ENCODE measurements around the gene FA2H. TPM values are rescaled to one million over a fixed set of nuclear protein-coding genes. Genes with fewer than 3 reads are reported as not detected.
"Not testable (repeated sequence)": the region's sequence is repeated elsewhere in the genome, so short reads cannot be mapped to it uniquely, and the experiment has no call there.

The FA2H gene
- total RNA-seq, 2 donors from 2014 or later, result 0.73 to 1.7 TPM

- Mint-ChIP-seq H3K27ac (peak overlapping the region; percentile 100), H3K27me3 (no peaks in the 10 kb centered on the region), H3K4me1 (peaks cover 52% of the 10 kb centered on the region), H3K4me3 (peak overlapping the region; percentile 100), H3K36me3 (ENCODE audit: low read depth) (peaks cover 6% of the 10 kb centered on the region)
- DNase-seq, result no peak
- H3K9me3 ChIP-seq (ENCODE audit: control insufficient read depth, low read length, poor library complexity, severe bottlenecking), result no peaks in the 10 kb centered on the region
- ATAC-seq, result no peak
Measured at GRCh38 chr16:74698222-74698621, 76.4 kb downstream of the FA2H start.

DNA sequence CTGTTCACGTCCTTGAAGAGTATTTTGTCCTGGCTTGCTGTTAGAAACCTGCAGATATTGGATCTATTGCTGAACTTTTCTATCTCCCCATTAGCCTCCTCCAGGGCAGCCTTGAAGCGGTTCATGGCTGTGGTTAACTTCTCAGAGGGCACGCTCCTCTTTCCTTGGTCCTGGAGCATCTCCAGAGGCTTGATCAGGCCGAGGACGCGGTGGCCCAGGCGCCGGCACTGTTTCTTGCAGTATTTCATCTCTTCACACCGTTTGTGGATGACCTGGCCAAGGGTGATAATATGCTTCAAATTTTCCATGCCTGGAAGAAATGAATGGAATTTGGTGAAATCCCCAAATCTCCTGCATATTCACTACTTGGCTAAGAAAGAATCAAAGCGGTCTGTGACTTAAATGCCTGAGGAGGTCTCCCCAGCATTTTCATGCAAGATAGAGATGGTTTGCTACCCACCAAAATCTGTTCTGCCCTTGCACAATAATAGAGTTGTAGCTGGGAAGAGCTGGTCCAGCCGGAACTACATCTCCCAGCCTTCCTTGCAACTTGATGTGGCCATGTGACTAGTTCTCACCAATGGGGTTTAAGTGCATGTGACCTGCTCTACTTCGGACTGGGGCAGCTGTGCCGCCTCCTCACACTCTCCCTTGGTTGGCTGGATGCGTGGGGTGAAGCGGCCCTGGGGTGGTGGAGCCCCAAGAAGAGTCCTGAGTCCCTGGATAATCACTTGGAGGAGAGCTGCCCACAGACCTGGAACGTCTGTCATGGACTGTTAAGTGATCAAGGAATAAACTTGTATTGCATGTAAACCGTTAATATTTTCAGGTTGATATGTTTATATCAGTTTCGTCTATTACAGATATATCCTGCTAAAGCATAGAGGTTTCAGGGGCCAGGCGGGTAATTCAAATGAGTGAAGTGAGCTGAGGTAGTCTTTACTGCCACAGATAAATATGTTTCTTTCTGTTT, 78.9 kb downstream of the FA2H start:
- H3K27me3 Mint-ChIP-seq, result no peaks in the 10 kb centered on the region
- H3K9me3 ChIP-seq (ENCODE audit: control insufficient read depth, low read length, poor library complexity, severe bottlenecking), result no peaks in the 10 kb centered on the region
- peak; percentile 30 to 43 (median 38) for DNase-seq
- ATAC-seq, result peak; percentile 80
- H3K27ac Mint-ChIP-seq, result peak overlapping the region; percentile 19
- H3K4me3 Mint-ChIP-seq, result peak overlapping the region; percentile 93
- peaks cover 10% of the 10 kb centered on the region for H3K36me3 Mint-ChIP-seq (ENCODE audit: low read depth)
- peaks cover 48% of the 10 kb centered on the region for H3K4me1 Mint-ChIP-seq

GRCh38 chr16:74691093-74691855, 83.3 kb downstream of the FA2H start:
- H3K36me3 Mint-ChIP-seq (ENCODE audit: low read depth), result peaks cover 16% of the 10 kb centered on the region
- H3K4me1 Mint-ChIP-seq, result peaks cover 25% of the 10 kb centered on the region
- H3K27ac Mint-ChIP-seq, result no peak overlapping the region
- H3K4me3 Mint-ChIP-seq, result no peak overlapping the region
- no peaks in the 10 kb centered on the region for H3K9me3 ChIP-seq (ENCODE audit: control insufficient read depth, low read length, poor library complexity, severe bottlenecking)
- no peaks in the 10 kb centered on the region for H3K27me3 Mint-ChIP-seq
- no peak for DNase-seq
- no peak for ATAC-seq

DNA sequence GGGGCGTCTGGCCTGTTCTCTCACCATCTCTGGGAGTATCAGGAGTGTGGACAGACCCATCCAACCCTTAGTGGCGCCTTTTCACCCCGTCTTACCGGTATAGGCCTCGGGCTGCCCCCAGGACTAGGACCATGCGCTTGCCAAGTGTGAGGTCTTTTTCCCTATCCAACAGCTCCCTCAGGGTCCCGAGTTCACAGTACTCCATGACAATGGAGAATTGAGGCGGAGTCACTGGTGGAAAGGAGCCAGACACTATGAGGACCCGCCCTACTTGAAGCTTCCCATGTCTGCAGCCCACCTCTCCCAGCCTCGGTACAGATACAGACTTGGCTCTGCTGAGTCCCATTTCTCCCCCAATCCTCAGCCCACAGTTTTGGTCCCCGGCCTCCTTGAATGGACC, 92.1 kb downstream of the FA2H start:
- no peaks in the 10 kb centered on the region for H3K27me3 Mint-ChIP-seq
- no peaks in the 10 kb centered on the region for H3K9me3 ChIP-seq (ENCODE audit: control insufficient read depth, low read length, poor library complexity, severe bottlenecking)
- no peak overlapping the region for H3K27ac Mint-ChIP-seq
- H3K4me3 Mint-ChIP-seq, result no peak overlapping the region
- ATAC-seq (no peak), DNase-seq (no peak)
- H3K4me1 Mint-ChIP-seq, result no peaks in the 10 kb centered on the region
- no peaks in the 10 kb centered on the region for H3K36me3 Mint-ChIP-seq (ENCODE audit: low read depth)

DNA sequence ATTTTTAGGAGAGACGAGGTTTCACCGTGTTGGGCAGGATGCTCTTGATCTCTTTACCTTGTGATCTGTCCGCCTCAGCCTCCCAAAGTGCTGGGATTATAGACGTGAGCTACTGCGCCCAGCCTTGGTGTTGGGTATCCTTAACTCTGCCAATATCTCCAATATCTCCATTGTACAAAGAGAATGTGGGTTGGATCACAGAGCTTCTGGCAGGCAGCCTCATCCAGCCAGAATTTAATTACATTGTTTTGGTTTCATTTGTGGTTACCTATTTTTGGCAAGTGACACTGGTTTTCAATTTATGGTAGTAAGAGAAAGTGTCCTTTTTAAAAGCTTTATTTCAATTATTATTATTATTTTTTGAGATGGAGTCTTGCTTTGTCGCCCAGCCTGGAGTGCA, 93.9 kb downstream of the FA2H start:
- Mint-ChIP-seq H3K36me3 (ENCODE audit: low read depth) (no peaks in the 10 kb centered on the region), H3K27me3 (no peaks in the 10 kb centered on the region), H3K27ac (no peak overlapping the region), H3K4me1 (no peaks in the 10 kb centered on the region), H3K4me3 (no peak overlapping the region)
- no peak for ATAC-seq
- no peak for DNase-seq
- no peaks in the 10 kb centered on the region for H3K9me3 ChIP-seq (ENCODE audit: control insufficient read depth, low read length, poor library complexity, severe bottlenecking)

GRCh38 chr16:74679983-74680382, 94.6 kb downstream of the FA2H start:
- Mint-ChIP-seq H3K36me3 (ENCODE audit: low read depth) (no peaks in the 10 kb centered on the region), H3K4me3 (no peak overlapping the region), H3K27me3 (no peaks in the 10 kb centered on the region), H3K27ac (no peak overlapping the region), H3K4me1 (no peaks in the 10 kb centered on the region)
- DNase-seq (no peak), ATAC-seq (no peak)
- no peaks in the 10 kb centered on the region for H3K9me3 ChIP-seq (ENCODE audit: control insufficient read depth, low read length, poor library complexity, severe bottlenecking)

- DNase-seq (no peak), ATAC-seq (no peak)
- H3K36me3 Mint-ChIP-seq (ENCODE audit: low read depth), result peaks cover 3% of the 10 kb centered on the region
- no peaks in the 10 kb centered on the region for H3K4me1 Mint-ChIP-seq
- no peak overlapping the region for H3K4me3 Mint-ChIP-seq
- H3K27ac Mint-ChIP-seq, result no peak overlapping the region
- no peaks in the 10 kb centered on the region for H3K27me3 Mint-ChIP-seq
- H3K9me3 ChIP-seq (ENCODE audit: control insufficient read depth, low read length, poor library complexity, severe bottlenecking), result no peaks in the 10 kb centered on the region
Measured at GRCh38 chr16:74677868-74678267, 96.8 kb downstream of the FA2H start.

GRCh38 chr16:74673876-74674275, 100.7 kb downstream of the FA2H start:
- no peaks in the 10 kb centered on the region for H3K4me1 Mint-ChIP-seq
- H3K27ac Mint-ChIP-seq, result no peak overlapping the region
- H3K27me3 Mint-ChIP-seq, result no peaks in the 10 kb centered on the region
- ATAC-seq, result no peak
- H3K36me3 Mint-ChIP-seq (ENCODE audit: low read depth), result peaks cover 5% of the 10 kb centered on the region
- no peak for DNase-seq
- H3K9me3 ChIP-seq (ENCODE audit: control insufficient read depth, low read length, poor library complexity, severe bottlenecking), result no peaks in the 10 kb centered on the region
- H3K4me3 Mint-ChIP-seq, result no peak overlapping the region

GRCh38 chr16:74668877-74669276, 105.7 kb downstream of the FA2H start:
- H3K9me3 ChIP-seq (ENCODE audit: control insufficient read depth, low read length, poor library complexity, severe bottlenecking); H3K27ac Mint-ChIP-seq; ATAC-seq; DNase-seq; H3K4me3 Mint-ChIP-seq; H3K36me3 Mint-ChIP-seq (ENCODE audit: low read depth); H3K27me3 Mint-ChIP-seq: not testable (repeated sequence)
- peaks cover 10% of the 10 kb centered on the region for H3K4me1 Mint-ChIP-seq

DNA sequence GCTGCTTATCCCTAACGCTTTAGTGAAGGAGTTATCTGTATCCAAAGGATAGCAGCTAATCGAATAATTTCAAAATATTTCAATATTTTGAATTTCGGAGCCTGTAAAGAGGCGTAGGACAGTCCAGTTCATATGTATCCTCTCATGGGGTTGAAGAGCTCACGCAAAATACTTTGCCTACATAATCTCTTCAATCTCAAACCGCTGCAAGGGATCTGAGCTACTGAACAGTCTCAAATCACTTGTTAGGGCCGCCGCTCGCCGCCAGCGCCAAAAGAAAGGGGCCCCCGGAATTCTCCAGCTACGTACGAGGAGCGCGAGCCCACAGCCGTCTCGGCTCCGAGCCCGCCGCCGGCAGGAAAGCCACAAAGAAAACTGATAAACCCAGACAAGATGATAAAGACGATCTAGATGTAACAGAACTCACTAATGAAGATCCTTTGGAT, 107.3 kb downstream of the FA2H start:
- DNase-seq (peak in 2 of 3 donors; percentile 19 to 22), ATAC-seq (no peak)
- no peaks in the 10 kb centered on the region for H3K27me3 Mint-ChIP-seq
- peak overlapping the region; percentile 86 for H3K27ac Mint-ChIP-seq
- H3K9me3 ChIP-seq (ENCODE audit: control insufficient read depth, low read length, poor library complexity, severe bottlenecking), result no peaks in the 10 kb centered on the region
- peak overlapping the region; percentile 95 for H3K4me3 Mint-ChIP-seq
- peaks cover 22% of the 10 kb centered on the region for H3K4me1 Mint-ChIP-seq
- peaks cover 2% of the 10 kb centered on the region for H3K36me3 Mint-ChIP-seq (ENCODE audit: low read depth)

- peak within 1 kb of the TSS; percentile 86 for H3K27ac Mint-ChIP-seq
- H3K4me1 Mint-ChIP-seq, result peaks cover 24% of the 10 kb centered on the region
- H3K4me3 Mint-ChIP-seq, result peak within 1 kb of the TSS; percentile 95
- H3K27me3 Mint-ChIP-seq, result no peaks in the 10 kb centered on the region
- ATAC-seq (peak; percentile 99), DNase-seq (peak; percentile 87 to 95 (median 92))
- H3K9me3 ChIP-seq (ENCODE audit: control insufficient read depth, low read length, poor library complexity, severe bottlenecking), result no peaks in the 10 kb centered on the region
- H3K36me3 Mint-ChIP-seq (ENCODE audit: low read depth), result no peaks in the 10 kb centered on the region
Measured at GRCh38 chr16:74666425-74667254, 108.0 kb downstream of the FA2H start, which contains the start of gene RFWD3. TSS of gene RFWD3 (minus strand) at chr16:74666877. CDS start at chr16:74661449, 5,428 bp downstream.

GRCh38 chr16:74666010-74666421, 108.6 kb downstream of the FA2H start:
- peak overlapping the region; percentile 86 for H3K27ac Mint-ChIP-seq
- H3K4me1 Mint-ChIP-seq, result peaks cover 24% of the 10 kb centered on the region
- DNase-seq (no peak), ATAC-seq (no peak)
- no peaks in the 10 kb centered on the region for H3K27me3 Mint-ChIP-seq
- no peaks in the 10 kb centered on the region for H3K9me3 ChIP-seq (ENCODE audit: control insufficient read depth, low read length, poor library complexity, severe bottlenecking)
- H3K4me3 Mint-ChIP-seq, result peak overlapping the region; percentile 95
- H3K36me3 Mint-ChIP-seq (ENCODE audit: low read depth), result no peaks in the 10 kb centered on the region

Data from T-helper 17 cell (primary cell).